OCI-LY7 (cell line): ENCODE data around the gene AXIN1. TPM values are rescaled to one million over a fixed set of nuclear protein-coding genes. Genes with fewer than 3 reads are reported as not detected.

Experiments used
- BruUV-seq: library from RNA; stranded (reverse); fragments of 400-500 nt; replicated peaks from 2 replicates; lab custom pipeline; 2021; lab: Mats Ljungman, UMichigan
- CTCF ChIA-PET: fragments of 300-600 bp; sonication (Branson Sonifier 250); formaldehyde crosslinking; loops from one replicate; lab custom pipeline; 2022; ENCODE audit warnings: antibody characterized with exemption; ENCODE audit not compliant: unreplicated experiment; lab: Charles Lee
- POLR2A ChIA-PET: fragments of 300-600 bp; sonication (Branson Sonifier 250); formaldehyde crosslinking; loops from one replicate; lab custom pipeline; 2022; ENCODE audit warnings: antibody characterized with exemption; lab: Charles Lee
- DNase-seq: peaks from one replicate; pipeline ENCODE4 v3.0.0-alpha.2; 2015; ENCODE audit warnings: low spot score
- H2AFZ ChIP-seq: fragments of 200-600 bp; sonication (generic), shearing (Covaris generic); 2 replicates; pipeline ENCODE4 v1.6.1; 2014; ENCODE audit warnings: mild to moderate bottlenecking, antibody characterized with exemption, low read length, moderate library complexity
- H3K27ac ChIP-seq: fragments of 200-600 bp; sonication (generic); 2 replicates; pipeline ENCODE4 v1.5.1; 2014; ENCODE audit warnings: mixed run types, low read depth, mild to moderate bottlenecking, moderate library complexity, low read length, inconsistent platforms; ENCODE audit not compliant: poor library complexity, severe bottlenecking
- H3K36me3 ChIP-seq: fragments of 200-600 bp; sonication (generic); 2 replicates; pipeline ENCODE4 v1.6.1; 2014; ENCODE audit warnings: mild to moderate bottlenecking, antibody characterized with exemption, low read length, moderate library complexity, mixed read lengths; ENCODE audit not compliant: insufficient read depth
- H3K4me1 ChIP-seq: fragments of 200-600 bp; sonication (generic); 2 replicates; pipeline ENCODE4 v1.5.1; 2014; ENCODE audit warnings: mild to moderate bottlenecking, low read length; ENCODE audit not compliant: insufficient read depth, poor library complexity, severe bottlenecking
- H3K4me2 ChIP-seq: fragments of 200-600 bp; sonication (generic); 2 replicates; pipeline ENCODE4 v1.6.1; 2014; ENCODE audit warnings: mild to moderate bottlenecking, low read length
- H3K4me3 ChIP-seq: fragments of 200-600 bp; sonication (generic); 2 replicates; pipeline ENCODE4 v1.5.1; 2014; ENCODE audit warnings: mild to moderate bottlenecking, low read depth, low read length; ENCODE audit not compliant: poor library complexity, severe bottlenecking
- H3K79me2 ChIP-seq: fragments of 200-600 bp; sonication (generic); 2 replicates; pipeline ENCODE4 v1.6.1; 2016; ENCODE audit warnings: low read depth, mild to moderate bottlenecking, low read length, moderate library complexity, mixed read lengths; ENCODE audit not compliant: insufficient read depth
- H3K9me2 ChIP-seq: fragments of 200-600 bp; sonication (generic); 2 replicates; pipeline ENCODE4 v1.6.1; 2016; ENCODE audit warnings: mild to moderate bottlenecking, low read length, mixed read lengths; ENCODE audit not compliant: insufficient read depth
- H3K9me3 ChIP-seq: fragments of 200-600 bp; sonication (generic); 2 replicates; pipeline ENCODE4 v1.6.1; 2014; ENCODE audit warnings: mild to moderate bottlenecking, mixed run types, low read length, mixed read lengths
- H4K20me1 ChIP-seq: fragments of 200-600 bp; sonication (generic); 2 replicates; pipeline ENCODE4 v1.6.1; 2014; ENCODE audit warnings: mild to moderate bottlenecking, antibody characterized with exemption, low read length, moderate library complexity, mixed read lengths; ENCODE audit not compliant: insufficient read depth
- CTCF ChIP-seq: fragments of 200-600 bp; sonication (generic); conservative IDR thresholded peaks from 2 replicates; pipeline ENCODE4 v1.5.1; 2014; ENCODE audit warnings: mild to moderate bottlenecking, antibody characterized with exemption, low read length, moderate library complexity, mixed read lengths
- EZH2phosphoT487 ChIP-seq: fragments of 200-600 bp; sonication (generic); IDR thresholded peaks from 2 replicates; pipeline ENCODE4 v1.6.1; 2018; ENCODE audit warnings: low read depth, borderline replicate concordance, mild to moderate bottlenecking, mixed run types, antibody characterized with exemption, low read length, moderate library complexity, mixed read lengths
- intact Hi-C: fragments of 100-400 bp; cut with micrococcal nuclease; formaldehyde crosslinking; loops from one replicate; pipeline ENCODE4 v1.10.0; 2022; ENCODE audit not compliant: unreplicated experiment
- total RNA-seq, 2 experiments: library from RNA; depleted of rRNA in 1 of 2; stranded (reverse); fragments of >200 nt in 1 of 2; shearing (Covaris generic) in 1 of 2; gene quantifications; 2 replicates each; pipeline ENCODE4 v1.2.3, GENCODE V29; 2014 to 2022

The AXIN1 gene
- total RNA-seq, 2 experiments from 2014 or later = 29.0 to 30.3 TPM

GRCh38 chr16:340370-341091 is 12.0 kb downstream of the AXIN1 start:
- H3K36me3 ChIP-seq = peaks cover 15% of the 10 kb centered on the region
- H3K79me2 ChIP-seq = peaks cover 41% of the 10 kb centered on the region; the same call in 1 of the 2 replicates
- no peak overlapping the region for H3K4me3 ChIP-seq
- no peak overlapping the region for H2AFZ ChIP-seq
- BruUV-seq = no TSS peak
- DNase-seq = no peak
- H4K20me1 ChIP-seq = 0 out of 2 replicates have a peak, but pooled peaks cover 6% of the 10 kb centered on the region
- no peak overlapping the region for H3K27ac ChIP-seq
- intact Hi-C loops = no loop called here
- ChIA-PET POLR2A (no interaction called here), CTCF (no interaction called here)
- H3K9me2 ChIP-seq = no peaks in the 10 kb centered on the region
- no peak for TF ChIP-seq EZH2phosphoT487
- no peak for TF ChIP-seq CTCF
- H3K4me1 ChIP-seq = no peaks in the 10 kb centered on the region
- H3K9me3 ChIP-seq = no peaks in the 10 kb centered on the region
- H3K4me2 ChIP-seq = no peak overlapping the region

DNA sequence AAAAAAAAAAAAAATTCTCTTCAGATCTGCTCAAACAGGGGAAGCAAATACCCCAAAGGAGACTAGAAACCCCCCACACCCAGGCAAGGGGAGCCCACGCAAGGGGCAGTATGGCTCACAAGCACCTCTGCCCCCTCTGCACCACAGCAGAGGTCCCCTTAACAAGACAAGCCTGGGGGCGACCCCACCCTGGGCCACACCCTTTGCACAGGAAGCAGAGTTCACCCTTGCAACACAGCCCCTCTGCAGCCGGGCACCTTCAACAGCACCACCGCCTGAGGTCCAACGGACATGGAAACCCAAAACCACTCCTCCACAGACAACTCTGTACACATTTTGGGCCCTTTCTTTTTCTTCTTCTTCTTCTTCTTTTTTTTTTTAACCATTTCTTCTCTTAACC is 12.8 kb downstream of the AXIN1 start:
- Histone ChIP-seq H3K9me3 (no peaks in the 10 kb centered on the region), H3K27ac (no peak overlapping the region)
- CTCF ChIA-PET = no interaction called here

More for the DNA sequence above, 12.8 kb downstream of the AXIN1 start:
- intact Hi-C loops = no loop called here
- Histone ChIP-seq H3K4me3 (no peak overlapping the region), H3K4me2 (no peak overlapping the region), H3K36me3 (peaks cover 9% of the 10 kb centered on the region), H4K20me1 (0 out of 2 replicates have a peak, but pooled peaks cover 6% of the 10 kb centered on the region), H3K9me2 (no peaks in the 10 kb centered on the region), H3K79me2 (peaks cover 48% of the 10 kb centered on the region), H2AFZ (no peak overlapping the region), H3K4me1 (no peaks in the 10 kb centered on the region)
- POLR2A ChIA-PET = no interaction called here
- no TSS peak for BruUV-seq
- TF ChIP-seq CTCF (no peak), EZH2phosphoT487 (no peak)
- no peak for DNase-seq
